IMR-90 (cell line): ENCODE results near the gene DKK3. TPM values are rescaled to one million over a fixed set of nuclear protein-coding genes. Genes with fewer than 3 reads are reported as not detected.

Experiments used
- ATAC-seq: fragments of 200-7000 bp; cut with Tn5 transposase; 2 replicates; pipeline ENCODE4 v1.9.1; 2020; ENCODE audit warnings: low read depth, mild to moderate bottlenecking, moderate library complexity
- BruUV-seq: library from RNA; stranded (reverse); fragments of 400-500 nt; replicated peaks from 2 replicates; lab custom pipeline; 2021; lab: Mats Ljungman, UMichigan
- CTCF ChIA-PET: fragments of 300-600 bp; formaldehyde crosslinking; extraction: SDS; loops from one replicate; lab custom pipeline; 2021; ENCODE audit warnings: antibody characterized with exemption; lab: Yijun Ruan, JAX
- POLR2A ChIA-PET: fragments of 300-600 bp; sonication (Branson Sonifier 250); formaldehyde crosslinking; loops from one replicate; lab custom pipeline; 2022; ENCODE audit warnings: antibody characterized with exemption; ENCODE audit not compliant: unreplicated experiment; lab: Charles Lee
- DNase-seq: peaks from one replicate; pipeline ENCODE4 v3.0.0; 2013
- H2AFZ ChIP-seq: replicated peaks from 2 replicates; pipeline ENCODE3; 2013; ENCODE audit warnings: low read length, mild to moderate bottlenecking; ENCODE audit not compliant: poor library complexity
- H2AK5ac ChIP-seq: 2 replicates; pipeline ENCODE4 v1.6.1; 2013; ENCODE audit warnings: low read depth, low read length, inconsistent platforms
- H2AK9ac ChIP-seq: replicated peaks from 2 replicates; pipeline ENCODE3; 2013; ENCODE audit warnings: mild to moderate bottlenecking, low read depth, low read length, moderate library complexity; ENCODE audit not compliant: poor library complexity
- H2BK120ac ChIP-seq: 2 replicates; pipeline ENCODE4 v1.6.1; 2013; ENCODE audit warnings: low read depth, low read length, inconsistent platforms
- H2BK15ac ChIP-seq: 3 replicates; pipeline ENCODE4 v1.6.1; 2013; ENCODE audit warnings: low read depth, low read length, inconsistent platforms
- H2BK20ac ChIP-seq: 2 replicates; pipeline ENCODE4 v1.6.1; 2013; ENCODE audit warnings: low read depth, mild to moderate bottlenecking, inconsistent platforms, low read length, moderate library complexity
- H2BK5ac ChIP-seq: 2 replicates; pipeline ENCODE4 v1.6.1; 2013; ENCODE audit warnings: mild to moderate bottlenecking, low read depth, low read length, inconsistent platforms; ENCODE audit not compliant: poor library complexity, severe bottlenecking
- H3K14ac ChIP-seq: replicated peaks from 2 replicates; pipeline ENCODE4 v1.6.1; 2013; ENCODE audit warnings: low read depth, low read length, inconsistent platforms
- H3K18ac ChIP-seq: 2 replicates; pipeline ENCODE4 v1.6.1; 2013; ENCODE audit warnings: low read depth, low read length, control low read depth
- H3K23ac ChIP-seq: 2 replicates; pipeline ENCODE4 v1.6.1; 2013; ENCODE audit warnings: low read depth, low read length, inconsistent platforms
- H3K27ac ChIP-seq: 2 replicates; pipeline ENCODE4 v1.5.1; 2013; ENCODE audit warnings: mild to moderate bottlenecking, control low read depth, low read length; ENCODE audit not compliant: insufficient read depth
- H3K27me3 ChIP-seq: 2 replicates; pipeline ENCODE4 v1.6.1; 2013; ENCODE audit warnings: low read length; ENCODE audit not compliant: control insufficient read depth, insufficient read depth
- H3K36me3 ChIP-seq: 2 replicates; pipeline ENCODE4 v1.6.1; 2013; ENCODE audit warnings: low read length, mixed read lengths; ENCODE audit not compliant: control insufficient read depth, insufficient read depth
- H3K4ac ChIP-seq: 2 replicates; pipeline ENCODE4 v1.6.1; 2013; ENCODE audit warnings: low read depth, low read length, inconsistent platforms
- H3K4me1 ChIP-seq: 2 replicates; pipeline ENCODE4 v1.6.1; 2013; ENCODE audit warnings: low read length, mixed read lengths; ENCODE audit not compliant: control insufficient read depth, insufficient read depth
- H3K4me2 ChIP-seq: 2 replicates; pipeline ENCODE4 v1.6.1; 2013; ENCODE audit warnings: low read depth, mild to moderate bottlenecking, control low read depth, low read length, moderate library complexity
- H3K4me3 ChIP-seq: 2 replicates; pipeline ENCODE4 v1.5.1; 2013; ENCODE audit warnings: low read depth, mild to moderate bottlenecking, control low read depth, low read length, moderate library complexity; ENCODE audit not compliant: insufficient read depth
- H3K56ac ChIP-seq: 2 replicates; pipeline ENCODE4 v1.6.1; 2013; ENCODE audit warnings: low read length, inconsistent platforms; ENCODE audit not compliant: insufficient read depth; ENCODE audit errors: extremely low read depth
- H3K79me1 ChIP-seq, 2 experiments: 2 replicates each; pipeline ENCODE4 v1.6.1; 2013; ENCODE audit warnings: low read length in 2 of 2, inconsistent platforms in 1 of 2, low read depth in 1 of 2
- H3K9ac ChIP-seq: 2 replicates; pipeline ENCODE4 v1.6.1; 2013; ENCODE audit warnings: low read depth, low read length, control low read depth
- H3K9me1 ChIP-seq: 2 replicates; pipeline ENCODE4 v1.6.1; 2013; ENCODE audit warnings: low read length, inconsistent platforms; ENCODE audit not compliant: insufficient read depth
- H3K9me3 ChIP-seq: 2 replicates; pipeline ENCODE4 v1.6.1; 2013; ENCODE audit warnings: low read length; ENCODE audit not compliant: control insufficient read depth, insufficient read depth
- H4K20me1 ChIP-seq: 2 replicates; pipeline ENCODE4 v1.6.1; 2013; ENCODE audit warnings: low read length, inconsistent platforms; ENCODE audit not compliant: insufficient read depth
- H4K5ac ChIP-seq: 2 replicates; pipeline ENCODE4 v1.6.1; 2013; ENCODE audit warnings: mild to moderate bottlenecking, low read depth, low read length, control low read depth
- H4K8ac ChIP-seq, 2 experiments: 2 replicates each; pipeline ENCODE4 v1.6.1; 2013; ENCODE audit warnings: low read depth in 2 of 2, low read length in 2 of 2, control low read depth in 1 of 2, inconsistent platforms in 1 of 2
- H4K91ac ChIP-seq: 2 replicates; pipeline ENCODE4 v1.6.1; 2013; ENCODE audit warnings: low read depth, low read length, inconsistent platforms; ENCODE audit not compliant: insufficient read depth
- CEBPB ChIP-seq: IDR thresholded peaks from 2 replicates; pipeline ENCODE4 v1.6.1; 2012; ENCODE audit warnings: low read depth, low read length, improper control_type of control experiment
- NFE2L2 ChIP-seq: fragments of 150-350 bp; IDR thresholded peaks from 2 replicates; pipeline ENCODE4 v1.6.1; 2016; ENCODE audit warnings: low read depth, mild to moderate bottlenecking, low read length
- RCOR1 ChIP-seq: IDR thresholded peaks from 2 replicates; pipeline ENCODE4 v1.6.1; 2012; ENCODE audit warnings: mild to moderate bottlenecking, low read length, improper control_type of control experiment; ENCODE audit not compliant: insufficient replicate concordance
- RFX5 ChIP-seq: IDR thresholded peaks from 2 replicates; pipeline ENCODE4 v1.8.0; 2012; ENCODE audit warnings: low read depth, mild to moderate bottlenecking, low read length, moderate library complexity
- SMC3 ChIP-seq: fragments of 150-350 bp; IDR thresholded peaks from 2 replicates; pipeline ENCODE4 v1.6.1; 2016; ENCODE audit warnings: low read depth, mild to moderate bottlenecking, antibody characterized with exemption, low read length, moderate library complexity
- WGBS, 2 experiments: methylation state at CpG; one replicate each; pipeline versions ENCODE4 v1.1.5 to v1.1.7; 2013; ENCODE audit warnings: missing lambda C conversion rate in 2 of 2; ENCODE audit not compliant: insufficient read length in 1 of 2; ENCODE audit errors: extremely low coverage in 2 of 2; 5-methylcytosine and 5-hydroxymethylcytosine counted together
- dilution Hi-C: fragments of 300-500 bp; cut with HindIII; formaldehyde crosslinking; loops from one replicate; pipeline ENCODE4 v1.14.3; 2018; ENCODE audit warnings: low sequenced_read_pairs; ENCODE audit not compliant: unreplicated experiment
- in situ Hi-C: fragments of 300-500 bp; cut with MboI; formaldehyde crosslinking; loops from 3 replicates; pipeline ENCODE4 v1.14.3; 2019; ENCODE audit warnings: low sequenced_read_pairs, inconsistent platforms, mixed read lengths
- intact Hi-C: fragments of 100-400 bp; cut with micrococcal nuclease; formaldehyde crosslinking; loops from 2 replicates; pipeline ENCODE4 v1.10.0; 2022
- polyA plus RNA-seq, 3 experiments: library from polyadenylated mRNA; depleted of rRNA; stranded (reverse); fragments of >200 nt; gene quantifications; 2 replicates each; pipeline ENCODE4 v1.2.3, GENCODE V29; 2012; ENCODE audit warnings: low replicate concordance in 1 of 3
- total RNA-seq: library from RNA; depleted of rRNA; stranded (reverse); fragments of >200 nt; gene quantifications from 2 replicates; pipeline ENCODE4 v1.2.3, GENCODE V29; 2012
- TF ChIP-seq, protein P1 (sequence below): fragments of 150-350 bp; IDR thresholded peaks from 2 replicates; pipeline ENCODE4 v1.6.1; 2017; ENCODE audit warnings: mild to moderate bottlenecking, antibody characterized with exemption, low read length, low read depth
- TF ChIP-seq, protein P2 (sequence below): fragments of 150-350 bp; IDR thresholded peaks from 2 replicates; pipeline ENCODE4 v1.6.1; 2016; ENCODE audit warnings: low read depth, mild to moderate bottlenecking, low read length, moderate library complexity, borderline replicate concordance

DKK3 gene
- total and polyA plus RNA-seq, 2 of the 4 experiments (the other 2 are of a cell fraction): 453 to 964 TPM

DNA sequence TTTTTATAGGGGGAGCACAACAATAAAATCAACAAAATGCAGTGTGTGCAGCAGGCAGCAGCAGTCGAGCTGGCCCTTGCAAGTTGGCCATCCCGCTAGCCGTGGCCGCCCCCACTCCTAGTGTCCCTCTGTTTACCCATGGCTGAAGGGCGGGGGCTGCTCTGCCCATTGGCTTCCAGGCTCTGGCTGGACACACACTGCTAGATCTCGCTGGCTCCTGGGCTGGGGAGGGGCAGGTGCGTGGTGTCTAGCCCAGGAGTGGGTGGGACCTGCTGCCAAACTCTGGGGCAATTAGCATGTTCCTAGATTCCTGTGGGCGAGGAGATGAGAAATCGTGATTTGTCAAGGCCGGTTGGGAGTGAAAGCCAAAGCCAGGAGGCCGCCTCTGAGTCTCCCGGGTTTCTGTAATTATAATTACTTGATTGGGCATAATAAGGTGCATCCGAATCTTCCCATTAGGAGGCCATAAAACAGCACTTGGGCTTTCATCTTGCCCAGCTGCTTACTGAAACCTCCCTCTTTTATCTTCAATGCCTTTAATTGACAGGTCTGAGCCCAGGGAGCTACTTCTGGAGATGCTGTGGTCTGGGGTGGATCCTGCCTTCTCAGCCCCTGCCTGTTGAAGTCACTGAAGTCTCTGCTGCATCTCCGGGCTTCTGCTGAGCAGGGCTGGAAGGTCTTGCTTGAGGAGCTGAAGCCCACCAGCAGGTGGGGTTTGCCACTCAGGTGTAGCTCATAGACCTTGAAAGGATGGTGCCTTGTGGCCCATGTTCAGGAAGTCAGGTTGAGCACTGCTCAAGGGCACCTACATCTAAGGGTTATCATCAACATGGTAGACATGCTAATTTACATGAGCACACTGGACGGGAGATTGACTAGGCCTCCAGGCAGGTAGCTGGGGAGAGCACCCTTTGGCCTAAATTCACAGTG lies 44.5 kb upstream of the DKK3 start:
- Histone ChIP-seq H3K56ac (no peak overlapping the region), H3K9ac (no peak overlapping the region), H3K27ac (no peak overlapping the region), H3K23ac (no peak overlapping the region), H2AFZ (peak overlapping the region; percentile 5), H2AK5ac (peak overlapping the region; percentile 80; the same call in 1 of the 2 replicates), H4K20me1 (no peaks in the 10 kb centered on the region), H4K8ac (peak overlapping the region in 1 of 2 experiments; percentile 27; a peak in 1 of 4 replicates), H4K5ac (no peak overlapping the region), H2BK120ac (peak overlapping the region; percentile 29; the same call in 1 of the 2 replicates), H3K18ac (no peak overlapping the region), H3K9me3 (peaks cover 3% of the 10 kb centered on the region; the same call in 1 of the 2 replicates), H2BK20ac (peak overlapping the region; percentile 5; the same call in 1 of the 2 replicates), H3K27me3 (no peaks in the 10 kb centered on the region), H3K14ac (0 out of 2 replicates have a peak overlapping the region, but pooled peaks have one; percentile 9), H2AK9ac (no peak overlapping the region), H2BK15ac (peak overlapping the region; percentile 41; the same call in 1 of the 3 replicates), H3K79me1 (peaks cover 0 to 13% of the 10 kb centered on the region in 2 experiments; a peak in 2 of 4 replicates), H4K91ac (peak overlapping the region; percentile 32; the same call in 1 of the 2 replicates), H3K36me3 (no peaks in the 10 kb centered on the region), H3K4me3 (no peak overlapping the region), H3K4me1 (peaks cover 3% of the 10 kb centered on the region; the same call in 1 of the 2 replicates), H3K4me2 (no peak overlapping the region), H2BK5ac (no peak overlapping the region), H3K9me1 (peaks cover 10% of the 10 kb centered on the region; the same call in 1 of the 2 replicates), H3K4ac (peak overlapping the region; percentile 22)
- ATAC-seq (no peak), DNase-seq (no peak)
- in situ Hi-C loops: no loop called here
- ChIA-PET CTCF (no interaction called here), POLR2A (no interaction called here)
- TF ChIP-seq, protein P1, sequence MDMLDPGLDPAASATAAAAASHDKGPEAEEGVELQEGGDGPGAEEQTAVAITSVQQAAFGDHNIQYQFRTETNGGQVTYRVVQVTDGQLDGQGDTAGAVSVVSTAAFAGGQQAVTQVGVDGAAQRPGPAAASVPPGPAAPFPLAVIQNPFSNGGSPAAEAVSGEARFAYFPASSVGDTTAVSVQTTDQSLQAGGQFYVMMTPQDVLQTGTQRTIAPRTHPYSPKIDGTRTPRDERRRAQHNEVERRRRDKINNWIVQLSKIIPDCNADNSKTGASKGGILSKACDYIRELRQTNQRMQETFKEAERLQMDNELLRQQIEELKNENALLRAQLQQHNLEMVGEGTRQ: no peak
- TF ChIP-seq CEBPB (no peak), NFE2L2 (no peak), RFX5 (no peak), SMC3 (no peak), RCOR1 (no peak)
- TF ChIP-seq, protein P2, sequence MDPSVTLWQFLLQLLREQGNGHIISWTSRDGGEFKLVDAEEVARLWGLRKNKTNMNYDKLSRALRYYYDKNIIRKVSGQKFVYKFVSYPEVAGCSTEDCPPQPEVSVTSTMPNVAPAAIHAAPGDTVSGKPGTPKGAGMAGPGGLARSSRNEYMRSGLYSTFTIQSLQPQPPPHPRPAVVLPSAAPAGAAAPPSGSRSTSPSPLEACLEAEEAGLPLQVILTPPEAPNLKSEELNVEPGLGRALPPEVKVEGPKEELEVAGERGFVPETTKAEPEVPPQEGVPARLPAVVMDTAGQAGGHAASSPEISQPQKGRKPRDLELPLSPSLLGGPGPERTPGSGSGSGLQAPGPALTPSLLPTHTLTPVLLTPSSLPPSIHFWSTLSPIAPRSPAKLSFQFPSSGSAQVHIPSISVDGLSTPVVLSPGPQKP: no peak
- dilution Hi-C loops: no loop called here
- intact Hi-C loops: no loop called here
- no TSS peak for BruUV-seq
- WGBS, 2 experiments: 100% methylated on average over 7 of the region's 15 CpGs; no CpG with 5 or more reads in 1 of the 2 experiments
